PC-9 (cell line): ENCODE data around the gene PRRG2.

Experiments
- CTCF ChIP-seq: fragments of 200-600 bp; sonication (generic); conservative IDR thresholded peaks from 2 replicates; pipeline ENCODE4 v1.6.1; 2017; ENCODE audit warnings: mixed run types, antibody characterized with exemption, mild to moderate bottlenecking, moderate library complexity
- EZH2 ChIP-seq: fragments of 200-600 bp; sonication (generic); IDR thresholded peaks from 2 replicates; pipeline ENCODE4 v1.8.0; 2017; ENCODE audit warnings: antibody characterized with exemption, low read depth

DNA sequence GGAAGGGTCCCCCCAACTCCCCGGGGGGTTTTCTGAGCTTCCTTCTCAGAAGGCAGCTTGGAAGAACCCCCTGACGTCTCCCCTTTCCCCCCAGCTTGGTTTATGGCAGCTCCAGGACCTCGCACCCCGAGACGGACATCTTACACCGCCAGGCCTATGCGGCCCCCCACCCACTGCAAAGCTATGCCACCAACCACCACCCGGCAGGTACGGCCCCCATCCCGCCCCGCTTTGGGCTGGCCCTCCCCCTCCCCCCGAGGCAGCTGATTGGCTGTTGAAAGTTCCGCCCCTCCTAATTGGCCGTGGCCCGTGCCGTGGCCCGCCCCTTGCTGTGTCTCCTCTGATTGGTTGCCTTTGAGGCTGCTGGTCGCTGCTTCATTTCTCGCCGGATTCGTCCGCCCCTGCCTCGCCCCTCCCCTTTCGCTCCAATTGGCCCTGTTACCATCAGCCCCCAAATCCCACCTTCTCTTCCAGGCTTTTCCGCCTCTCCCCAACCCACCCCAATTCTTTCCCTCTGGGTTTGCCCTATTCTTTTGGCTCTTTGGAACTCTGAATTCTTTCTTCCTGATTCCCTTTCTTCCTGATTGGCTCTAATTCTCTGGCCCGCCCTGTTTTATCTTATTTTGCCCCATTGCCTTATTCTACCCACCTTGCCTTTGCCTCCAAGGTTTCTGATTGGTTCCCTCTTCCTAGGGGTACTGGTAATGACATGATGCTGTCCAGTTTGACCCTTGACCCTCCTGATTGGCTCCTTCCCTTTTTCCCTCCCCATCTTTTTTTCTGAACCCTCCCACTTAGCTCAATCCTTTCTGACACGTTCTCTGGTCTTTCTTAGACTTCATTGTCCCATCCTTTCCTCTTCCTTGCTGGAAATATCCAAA is 12.4 kb downstream of the PRRG2 start:
- TF ChIP-seq CTCF = no peak
- TF ChIP-seq EZH2 = no peak
